ENCODE measurements around the gene GLRA1.
"Not testable (repeated sequence)": the region's sequence is repeated elsewhere in the genome, so short reads cannot be mapped to it uniquely, and the experiment has no call there.

GLRA1 gene

GRCh38 chr5:151912360-151912759, 12.3 kb downstream of the GLRA1 start:
- DNase-seq, result no peak

GRCh38 chr5:151911011-151911410, 13.6 kb downstream of the GLRA1 start:
- DNase-seq, result no peak

- DNase-seq, result no peak
Observed at GRCh38 chr5:151909628-151910027, 15.0 kb downstream of the GLRA1 start.

- peak; percentile 20 for DNase-seq
Observed at GRCh38 chr5:151906246-151906645, 18.4 kb downstream of the GLRA1 start.

GRCh38 chr5:151905557-151905961, 19.1 kb downstream of the GLRA1 start:
- DNase-seq, result no peak

GRCh38 chr5:151904909-151905308, 19.7 kb downstream of the GLRA1 start:
- no peak for DNase-seq

- DNase-seq, result no peak
Observed at GRCh38 chr5:151904127-151904526, 20.5 kb downstream of the GLRA1 start.

GRCh38 chr5:151903243-151903653, 21.4 kb downstream of the GLRA1 start:
- DNase-seq, result no peak

GRCh38 chr5:151902215-151902614, 22.4 kb downstream of the GLRA1 start:
- DNase-seq, result no peak

- no peak for DNase-seq
Observed at GRCh38 chr5:151901611-151902010, 23.0 kb downstream of the GLRA1 start.

- no peak for DNase-seq
Observed at GRCh38 chr5:151900891-151901290, 23.8 kb downstream of the GLRA1 start.

- DNase-seq, result no peak
Observed at GRCh38 chr5:151899399-151899798, 25.3 kb downstream of the GLRA1 start.

GRCh38 chr5:151897896-151898295, 26.8 kb downstream of the GLRA1 start:
- no peak for DNase-seq

- DNase-seq, result no peak
Observed at GRCh38 chr5:151897020-151897552, 27.6 kb downstream of the GLRA1 start.

- no peak for DNase-seq
Observed at GRCh38 chr5:151896031-151896691, 28.5 kb downstream of the GLRA1 start.

GRCh38 chr5:151895660-151896030, 29.0 kb downstream of the GLRA1 start:
- DNase-seq, result no peak

GRCh38 chr5:151893485-151893884, 31.2 kb downstream of the GLRA1 start:
- DNase-seq, result not testable (repeated sequence)

- peak; percentile 59 for DNase-seq
Observed at GRCh38 chr5:151892393-151892792, 32.3 kb downstream of the GLRA1 start.

- no peak for DNase-seq
Observed at GRCh38 chr5:151890299-151890698, 34.4 kb downstream of the GLRA1 start.

- DNase-seq, result no peak
Observed at GRCh38 chr5:151889614-151890013, 35.0 kb downstream of the GLRA1 start.

- no peak for DNase-seq
Observed at GRCh38 chr5:151886546-151887275, 37.9 kb downstream of the GLRA1 start.

- no peak for DNase-seq
Observed at GRCh38 chr5:151885138-151885908, 39.3 kb downstream of the GLRA1 start.

GRCh38 chr5:151881621-151882225, 42.9 kb downstream of the GLRA1 start:
- DNase-seq, result no peak

Data from NCI-H2029 (cell line).